BJ (cell line): ENCODE data around the gene INSM2. TPM values are rescaled to one million over a fixed set of nuclear protein-coding genes. Genes with fewer than 3 reads are reported as not detected.

Experiments
- CTCF ChIA-PET: fragments of 350-600 bp; formaldehyde crosslinking; extraction: SDS; loops from one replicate; lab custom pipeline; 2021; ENCODE audit warnings: antibody characterized with exemption, inconsistent platforms; lab: Yijun Ruan, JAX
- POLR2A ChIA-PET: fragments of 300-600 bp; sonication (Branson Sonifier 250); formaldehyde crosslinking; extraction: SDS; loops from one replicate; lab custom pipeline; 2021; ENCODE audit warnings: antibody characterized with exemption; lab: Charles Lee
- DNase-seq: peaks from one replicate; pipeline ENCODE4 v3.0.0-alpha.2; 2011; ENCODE audit warnings: low read depth
- H3K27me3 ChIP-seq: 2 replicates; pipeline ENCODE4 v1.6.0; 2011; ENCODE audit warnings: low read length; ENCODE audit not compliant: control insufficient read depth, insufficient read depth
- H3K36me3 ChIP-seq: 2 replicates; pipeline ENCODE4 v1.5.1; 2011; ENCODE audit warnings: low read length; ENCODE audit not compliant: control insufficient read depth, insufficient read depth
- H3K4me3 ChIP-seq: 2 replicates; pipeline ENCODE4 v1.5.1; 2011; ENCODE audit warnings: low read depth, mild to moderate bottlenecking, control low read depth, low read length
- polyA plus RNA-seq: library from polyadenylated mRNA; depleted of rRNA; stranded (reverse); fragments of >200 nt; gene quantifications from 2 replicates; pipeline ENCODE4 v1.2.3, GENCODE V29; 2011; rRNA removed
- TF ChIP-seq, protein P1 (sequence below): IDR thresholded peaks from 2 replicates; pipeline ENCODE4 v1.5.1; 2011; ENCODE audit warnings: low read depth, mild to moderate bottlenecking, control low read depth, inconsistent platforms, low read length, moderate library complexity; ENCODE audit not compliant: insufficient read depth

The INSM2 gene
- polyA plus RNA-seq, 1 experiment: not detected

DNA sequence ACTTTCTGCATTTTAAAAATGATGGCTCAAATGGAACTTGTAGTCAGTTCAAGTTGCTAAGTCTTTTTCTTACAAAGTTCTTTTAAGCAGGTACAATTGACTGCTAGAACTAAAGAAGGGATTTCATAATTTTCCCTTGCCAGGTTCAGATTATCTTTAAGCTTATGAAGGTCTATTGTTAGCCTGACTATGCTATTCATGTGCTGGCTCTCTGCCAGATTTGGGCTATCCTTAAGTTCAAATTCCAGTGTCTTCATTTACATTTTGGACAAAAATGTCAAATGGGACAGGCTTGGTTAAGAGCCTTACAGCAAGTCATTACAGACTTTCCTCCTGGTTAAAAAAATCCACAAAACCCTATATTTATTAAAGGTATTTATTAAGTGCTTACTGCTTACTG lies 42.3 kb downstream of the INSM2 start:
- ChIA-PET POLR2A (no interaction called here), CTCF (no interaction called here)
- Histone ChIP-seq H3K27me3 (no peaks in the 10 kb centered on the region), H3K36me3 (no peaks in the 10 kb centered on the region), H3K4me3 (no peak overlapping the region)
- TF ChIP-seq, protein P1, sequence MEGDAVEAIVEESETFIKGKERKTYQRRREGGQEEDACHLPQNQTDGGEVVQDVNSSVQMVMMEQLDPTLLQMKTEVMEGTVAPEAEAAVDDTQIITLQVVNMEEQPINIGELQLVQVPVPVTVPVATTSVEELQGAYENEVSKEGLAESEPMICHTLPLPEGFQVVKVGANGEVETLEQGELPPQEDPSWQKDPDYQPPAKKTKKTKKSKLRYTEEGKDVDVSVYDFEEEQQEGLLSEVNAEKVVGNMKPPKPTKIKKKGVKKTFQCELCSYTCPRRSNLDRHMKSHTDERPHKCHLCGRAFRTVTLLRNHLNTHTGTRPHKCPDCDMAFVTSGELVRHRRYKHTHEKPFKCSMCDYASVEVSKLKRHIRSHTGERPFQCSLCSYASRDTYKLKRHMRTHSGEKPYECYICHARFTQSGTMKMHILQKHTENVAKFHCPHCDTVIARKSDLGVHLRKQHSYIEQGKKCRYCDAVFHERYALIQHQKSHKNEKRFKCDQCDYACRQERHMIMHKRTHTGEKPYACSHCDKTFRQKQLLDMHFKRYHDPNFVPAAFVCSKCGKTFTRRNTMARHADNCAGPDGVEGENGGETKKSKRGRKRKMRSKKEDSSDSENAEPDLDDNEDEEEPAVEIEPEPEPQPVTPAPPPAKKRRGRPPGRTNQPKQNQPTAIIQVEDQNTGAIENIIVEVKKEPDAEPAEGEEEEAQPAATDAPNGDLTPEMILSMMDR: no peak
- no peak for DNase-seq

DNA sequence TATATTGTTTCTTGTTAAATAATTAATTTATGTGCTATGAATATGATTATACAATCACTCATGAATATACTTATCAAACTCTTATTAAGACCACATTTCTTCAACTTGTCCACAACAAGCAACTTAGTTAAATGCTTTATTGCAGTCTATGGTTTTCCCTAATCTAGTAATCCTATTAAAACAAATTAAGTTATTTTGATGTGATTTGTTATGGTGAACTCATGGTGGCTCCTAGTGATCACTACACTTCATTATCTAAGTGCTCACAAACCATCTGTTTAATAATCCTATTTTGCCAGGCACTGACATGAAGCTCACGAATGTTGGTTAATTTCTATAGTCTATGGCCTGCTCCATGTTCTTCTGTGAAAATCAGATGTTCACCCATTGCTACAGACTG lies 42.9 kb downstream of the INSM2 start:
- ChIA-PET CTCF (no interaction called here), POLR2A (no interaction called here)
- TF ChIP-seq, protein P1: no peak
- no peaks in the 10 kb centered on the region for H3K27me3 ChIP-seq
- H3K4me3 ChIP-seq: no peak overlapping the region
- no peak for DNase-seq
- no peaks in the 10 kb centered on the region for H3K36me3 ChIP-seq

DNA sequence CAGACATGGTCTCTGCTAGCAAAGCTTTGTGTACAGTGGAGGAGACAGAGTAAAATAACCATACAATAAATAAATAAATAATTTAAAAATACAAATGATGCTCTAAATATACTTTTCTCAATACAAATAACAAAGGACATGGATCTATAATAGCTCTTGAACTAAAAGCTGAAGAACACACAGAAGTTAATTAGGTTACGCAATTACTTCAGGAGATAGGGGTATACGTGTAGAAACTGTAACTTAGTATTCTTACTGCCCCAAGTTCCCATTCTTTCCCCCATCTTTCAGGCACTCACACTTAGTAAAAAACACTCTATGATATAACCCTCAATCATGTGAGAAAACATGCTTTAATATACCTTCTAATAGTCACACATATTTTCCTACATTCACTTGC lies 44.2 kb downstream of the INSM2 start:
- ChIA-PET CTCF (no interaction called here), POLR2A (no interaction called here)
- TF ChIP-seq, protein P1: no peak
- H3K36me3 ChIP-seq: no peaks in the 10 kb centered on the region
- no peak overlapping the region for H3K4me3 ChIP-seq
- no peak for DNase-seq
- no peaks in the 10 kb centered on the region for H3K27me3 ChIP-seq

DNA sequence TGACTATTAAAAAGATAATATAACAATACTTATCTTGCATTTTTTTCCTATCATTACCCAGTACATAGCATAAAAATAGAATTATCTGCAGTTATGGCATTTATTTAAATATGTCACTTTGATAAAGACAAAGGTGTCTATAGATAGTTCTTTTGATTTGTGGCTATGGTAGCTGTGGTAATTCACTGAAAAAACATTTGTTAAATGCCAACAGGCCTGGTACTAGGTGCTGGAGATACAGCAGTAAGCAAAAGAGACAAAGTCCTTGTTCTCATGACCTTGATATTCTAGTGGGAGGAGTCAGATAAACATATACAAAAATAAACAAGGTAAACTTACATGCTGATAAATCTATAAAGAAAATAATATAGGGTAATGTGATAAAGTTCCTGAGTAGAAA lies 44.7 kb downstream of the INSM2 start:
- Histone ChIP-seq H3K27me3 (no peaks in the 10 kb centered on the region), H3K36me3 (no peaks in the 10 kb centered on the region), H3K4me3 (no peak overlapping the region)
- ChIA-PET CTCF (no interaction called here), POLR2A (no interaction called here)
- DNase-seq: no peak
- TF ChIP-seq, protein P1: no peak

Other genes with a start within 250 kb of the INSM2 start
- 155 and 216 TPM in 2 replicates for gene PSMA6, start 241.8 kb upstream of the INSM2 start, polyA plus RNA-seq
- 35.3 and 73.2 TPM in 2 replicates for gene NFKBIA, start 129.4 kb upstream of the INSM2 start, polyA plus RNA-seq